CD4-positive, alpha-beta memory T cell (primary cell): ENCODE results near the gene MAPKAPK2. TPM values are rescaled to one million over a fixed set of nuclear protein-coding genes. Genes with fewer than 3 reads are reported as not detected.

Source experiments
- CTCF ChIA-PET: fragments of 350-600 bp; sonication (Branson Sonifier 250); formaldehyde crosslinking; loops from one replicate; lab custom pipeline; 2021; ENCODE audit warnings: inconsistent platforms; ENCODE audit not compliant: partially characterized antibody; lab: Charles Lee
- POLR2A ChIA-PET: fragments of 350-600 bp; sonication (Branson Sonifier 250); formaldehyde crosslinking; loops from one replicate; lab custom pipeline; 2021; ENCODE audit not compliant: partially characterized antibody; lab: Charles Lee
- DNase-seq, 5 donors: peaks; one replicate each; pipeline versions ENCODE4 v3.0.0 to v3.0.0-alpha.2; 2020 to 2022; ENCODE audit warnings: mixed read lengths in 1 of 5
- H3K27ac ChIP-seq: one replicate; pipeline ENCODE4 v1.7.0; 2013; ENCODE audit warnings: low read depth, low read length
- H3K27me3 ChIP-seq: 2 replicates; pipeline ENCODE4 v1.7.0; 2013; ENCODE audit warnings: mild to moderate bottlenecking, low read length, moderate library complexity; ENCODE audit not compliant: insufficient read depth
- H3K36me3 ChIP-seq: 2 replicates; pipeline ENCODE4 v1.7.0; 2013; ENCODE audit warnings: mild to moderate bottlenecking, low read length, moderate library complexity; ENCODE audit not compliant: insufficient read depth
- H3K4me1 ChIP-seq: 2 replicates; pipeline ENCODE4 v1.7.0; 2013; ENCODE audit warnings: mild to moderate bottlenecking, low read length, moderate library complexity; ENCODE audit not compliant: insufficient read depth
- H3K4me3 ChIP-seq, 2 donors: one replicate each; pipeline ENCODE4 v1.7.0; 2013; ENCODE audit warnings: low read length in 2 of 2, mild to moderate bottlenecking in 1 of 2
- H3K9me3 ChIP-seq, 2 donors: one replicate each; pipeline ENCODE4 v1.7.0; 2013; ENCODE audit warnings: low read length in 2 of 2, control low read depth in 1 of 2; ENCODE audit not compliant: control insufficient read depth in 1 of 2
- H3K27ac Mint-ChIP-seq, 7 donors: one replicate each; pipeline ENCODE4 v1.8.0; 2020 to 2021; ENCODE audit warnings: mixed read lengths in 7 of 7, mild to moderate bottlenecking in 6 of 7, inconsistent platforms in 3 of 7, moderate library complexity in 3 of 7
- H3K27me3 Mint-ChIP-seq, 2 donors: one replicate each; pipeline ENCODE4 v1.8.0; 2020 to 2021; ENCODE audit warnings: mixed read lengths in 2 of 2
- H3K36me3 Mint-ChIP-seq, 2 donors: one replicate each; pipeline ENCODE4 v1.8.0; 2020 to 2021; ENCODE audit warnings: mixed read lengths in 2 of 2, inconsistent platforms in 1 of 2, mild to moderate bottlenecking in 1 of 2
- H3K4me1 Mint-ChIP-seq, 4 donors: one replicate each; pipeline ENCODE4 v1.8.0; 2020 to 2021; ENCODE audit warnings: mixed read lengths in 4 of 4, mild to moderate bottlenecking in 1 of 4
- H3K4me3 Mint-ChIP-seq, 8 donors: one replicate each; pipeline ENCODE4 v1.8.0; 2020 to 2021; ENCODE audit warnings: mixed read lengths in 8 of 8, mild to moderate bottlenecking in 7 of 8, moderate library complexity in 6 of 8, inconsistent platforms in 3 of 8
- H3K9me3 Mint-ChIP-seq, 8 donors: one replicate each; pipeline ENCODE4 v1.8.0; 2020 to 2021; ENCODE audit warnings: mixed read lengths in 8 of 8, mild to moderate bottlenecking in 5 of 8, inconsistent platforms in 3 of 8, moderate library complexity in 1 of 8
- intact Hi-C: fragments of 100-400 bp; cut with micrococcal nuclease; formaldehyde crosslinking; loops from one replicate; pipeline ENCODE4 v1.15.1; 2023
- polyA plus RNA-seq, 2 donors: library from polyadenylated mRNA; unstranded; fragments of 300-500 nt; fragmentation: Illumina TruSeq; gene quantifications; one replicate each; pipeline ENCODE4 v1.2.3, GENCODE V29; 2021
- total RNA-seq, 2 experiments: library from RNA; stranded (reverse); gene quantifications; one replicate each; pipeline ENCODE4 v1.2.3, GENCODE V29; 2021

The MAPKAPK2 gene
- total and polyA plus RNA-seq, 4 experiments from 2014 or later, result 1.3 to 72.8 (median 37.8) TPM

DNA sequence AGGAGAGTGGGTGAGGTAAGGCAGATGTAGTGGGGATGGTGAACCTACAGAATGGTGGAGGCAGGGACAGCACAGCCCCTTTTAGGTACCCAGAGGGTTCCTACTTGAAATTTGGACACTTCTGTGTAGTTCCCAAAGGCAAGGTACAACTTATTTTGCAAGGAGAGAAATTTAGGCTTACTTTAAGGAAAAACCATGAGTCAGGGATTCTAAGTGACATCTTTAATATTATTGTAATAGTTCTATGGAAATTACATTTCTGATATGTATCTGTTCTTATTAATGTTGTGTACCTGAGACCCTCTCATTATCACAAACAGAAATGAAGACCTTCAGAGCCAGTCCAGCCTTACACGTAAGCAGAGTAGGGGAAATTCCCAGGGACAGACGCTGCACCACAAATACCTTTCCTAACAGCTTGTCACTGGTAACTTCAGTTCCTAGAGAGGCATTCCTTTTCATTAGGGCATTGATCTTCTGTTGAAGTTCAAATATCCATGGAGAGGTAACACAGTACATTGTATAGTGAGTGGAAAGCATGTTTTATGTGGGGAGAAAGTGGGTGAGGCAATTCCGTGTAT lies 41.5 kb upstream of the MAPKAPK2 start:
- H3K27me3 ChIP-seq, result no peaks in the 10 kb centered on the region
- Mint-ChIP-seq H3K27ac (peak overlapping the region in 1 of 7 donors; percentile 34), H3K36me3 (peaks cover 0 to 1% of the 10 kb centered on the region in 2 donors), H3K27me3 (no peaks in the 10 kb centered on the region), H3K9me3 (no peaks in the 10 kb centered on the region), H3K4me3 (no peak overlapping the region), H3K4me1 (no peaks in the 10 kb centered on the region)
- CTCF ChIA-PET, result no interaction called here
- H3K4me1 ChIP-seq, result no peaks in the 10 kb centered on the region
- intact Hi-C loops, result no loop called here
- H3K4me3 ChIP-seq, result no peak overlapping the region
- no peaks in the 10 kb centered on the region for H3K9me3 ChIP-seq
- POLR2A ChIA-PET, result no interaction called here
- no peak overlapping the region for H3K27ac ChIP-seq
- no peaks in the 10 kb centered on the region for H3K36me3 ChIP-seq
- DNase-seq, result no peak

DNA sequence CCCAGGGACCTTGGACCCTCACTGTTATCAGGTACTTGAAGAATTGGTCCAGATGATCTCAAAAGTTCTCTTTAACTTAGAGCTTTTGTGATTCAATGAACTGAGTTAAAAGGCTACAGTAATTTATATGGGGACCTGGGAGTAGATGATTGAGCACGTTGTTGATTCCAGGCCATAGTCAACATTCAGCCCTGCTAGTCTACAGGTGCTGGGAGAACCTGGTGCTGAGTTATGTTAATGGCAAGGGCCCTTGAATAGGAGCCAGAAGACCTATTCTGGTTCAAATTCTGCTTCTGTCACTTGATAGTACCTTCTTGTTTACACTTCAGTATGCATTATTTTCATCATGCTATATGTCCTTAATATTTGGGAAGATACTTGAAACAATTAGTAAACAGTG lies 38.2 kb upstream of the MAPKAPK2 start:
- no peaks in the 10 kb centered on the region for H3K4me1 Mint-ChIP-seq
- ChIA-PET POLR2A (no interaction called here), CTCF (interaction anchor here (3.2 to 3.3 kb wide), 2 partner anchors 12 to 18 kb away, joined by 12 to 23 read pairs; partner anchors contain the start of gene DYRK3)
- H3K36me3 Mint-ChIP-seq, result peaks cover 0 to 1% of the 10 kb centered on the region in 2 donors
- H3K27ac Mint-ChIP-seq, result no peak overlapping the region
- no peaks in the 10 kb centered on the region for H3K27me3 ChIP-seq
- intact Hi-C loops, result no loop called here
- H3K9me3 Mint-ChIP-seq, result no peaks in the 10 kb centered on the region
- no peak overlapping the region for H3K4me3 Mint-ChIP-seq
- DNase-seq, result no peak
- no peak overlapping the region for H3K27ac ChIP-seq
- no peak overlapping the region for H3K4me3 ChIP-seq
- no peaks in the 10 kb centered on the region for H3K9me3 ChIP-seq
- no peaks in the 10 kb centered on the region for H3K36me3 ChIP-seq
- no peaks in the 10 kb centered on the region for H3K27me3 Mint-ChIP-seq
- no peaks in the 10 kb centered on the region for H3K4me1 ChIP-seq

DNA sequence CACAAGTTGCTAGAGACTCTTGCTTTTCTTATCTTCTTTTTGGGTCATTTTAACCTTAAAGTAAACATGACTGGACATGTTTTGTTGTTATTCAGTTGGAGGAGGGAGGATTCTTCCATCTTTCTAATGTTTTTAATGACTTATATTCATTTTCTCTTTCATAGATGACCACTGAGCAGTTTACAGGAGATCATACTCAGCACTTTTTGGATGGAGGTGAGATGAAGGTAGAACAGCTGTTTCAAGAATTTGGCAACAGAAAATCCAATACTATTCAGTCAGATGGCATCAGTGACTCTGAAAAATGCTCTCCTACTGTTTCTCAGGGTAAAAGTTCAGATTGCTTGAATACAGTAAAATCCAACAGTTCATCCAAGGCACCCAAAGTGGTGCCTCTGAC lies 37.5 kb upstream of the MAPKAPK2 start:
- Mint-ChIP-seq H3K27ac (no peak overlapping the region), H3K9me3 (no peaks in the 10 kb centered on the region), H3K27me3 (no peaks in the 10 kb centered on the region), H3K4me3 (no peak overlapping the region), H3K4me1 (no peaks in the 10 kb centered on the region), H3K36me3 (peaks cover 0 to 1% of the 10 kb centered on the region in 2 donors)
- no peaks in the 10 kb centered on the region for H3K36me3 ChIP-seq
- no peak overlapping the region for H3K27ac ChIP-seq
- intact Hi-C loops, result no loop called here
- no peaks in the 10 kb centered on the region for H3K9me3 ChIP-seq
- no peaks in the 10 kb centered on the region for H3K4me1 ChIP-seq
- ChIA-PET POLR2A (no interaction called here), CTCF (interaction anchor here (1.6 to 3.4 kb wide), 4 partner anchors 12 to 102 kb away, joined by 3 to 27 read pairs (median 8); partner anchors contain the start of genes DYRK3 and EIF2D)
- no peaks in the 10 kb centered on the region for H3K27me3 ChIP-seq
- no peak for DNase-seq
- H3K4me3 ChIP-seq, result no peak overlapping the region

DNA sequence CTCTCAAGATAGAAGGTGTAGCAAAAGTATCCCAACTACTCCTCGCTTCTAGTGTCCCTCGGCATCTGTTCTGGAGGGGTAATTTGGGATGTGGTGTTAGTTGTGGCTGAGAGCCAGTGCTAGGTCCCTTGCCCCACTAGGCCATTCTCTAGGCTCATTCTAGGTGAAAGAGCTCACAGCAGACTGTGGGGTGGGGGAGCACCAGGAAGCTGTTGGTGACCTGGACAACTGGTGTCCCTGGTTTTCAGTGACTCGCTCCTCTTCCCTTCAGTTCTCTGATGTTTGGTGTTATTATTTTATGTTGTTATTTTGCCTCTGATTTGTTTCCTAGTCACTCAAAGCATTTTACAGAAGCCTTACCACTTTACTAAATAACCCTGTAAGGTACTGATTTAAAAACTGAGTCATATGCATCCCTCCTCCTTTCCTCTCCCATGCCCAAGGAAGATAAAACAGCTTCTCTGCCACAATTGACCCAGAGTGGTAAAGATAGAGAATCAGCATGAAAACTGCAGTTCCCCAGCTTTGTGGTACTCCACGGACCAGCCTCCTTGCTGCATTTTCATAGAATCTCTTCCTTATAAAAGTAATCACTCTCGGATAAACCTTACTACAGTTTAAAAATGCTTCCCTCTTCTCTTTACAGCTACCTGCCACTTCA lies 35.3 kb upstream of the MAPKAPK2 start:
- CTCF ChIA-PET, result interaction anchor here (0.6 to 3.4 kb wide), 6 partner anchors 10 to 104 kb away, joined by 3 to 33 read pairs (median 6); partner anchors contain the start of gene DYRK3
- Histone ChIP-seq H3K27me3 (no peaks in the 10 kb centered on the region), H3K4me1 (no peaks in the 10 kb centered on the region), H3K4me3 (no peak overlapping the region), H3K27ac (no peak overlapping the region), H3K36me3 (no peaks in the 10 kb centered on the region), H3K9me3 (no peaks in the 10 kb centered on the region)
- intact Hi-C loops, result no loop called here
- no peak for DNase-seq
- H3K27me3 Mint-ChIP-seq, result no peaks in the 10 kb centered on the region
- no peak overlapping the region for H3K4me3 Mint-ChIP-seq
- H3K4me1 Mint-ChIP-seq, result no peaks in the 10 kb centered on the region
- peaks cover 0 to 1% of the 10 kb centered on the region in 2 donors for H3K36me3 Mint-ChIP-seq
- POLR2A ChIA-PET, result no interaction called here
- H3K9me3 Mint-ChIP-seq, result no peaks in the 10 kb centered on the region
- peak overlapping the region in 2 of 7 donors; percentile 6 to 20 for H3K27ac Mint-ChIP-seq

DNA sequence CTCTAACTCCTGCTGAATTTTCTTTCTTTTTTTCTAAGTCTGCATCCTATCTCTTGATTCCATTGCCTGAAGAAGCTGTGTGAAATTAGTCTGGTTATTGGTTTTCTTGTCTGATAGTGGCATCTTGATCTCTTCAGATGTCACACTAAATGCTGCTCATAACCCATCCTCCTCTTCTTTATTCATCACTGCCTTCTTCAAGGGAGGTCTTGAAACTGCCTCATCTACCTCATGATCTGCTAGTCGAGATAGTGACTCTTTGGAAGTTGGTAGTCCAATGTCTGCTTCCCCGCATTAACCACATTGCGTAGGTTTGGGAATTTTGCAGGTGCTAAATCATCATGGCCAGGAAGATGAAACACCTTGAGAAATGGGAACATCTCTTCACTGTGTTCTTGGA lies 33.7 kb upstream of the MAPKAPK2 start:
- Mint-ChIP-seq H3K9me3 (no peaks in the 10 kb centered on the region), H3K27me3 (no peaks in the 10 kb centered on the region), H3K4me1 (no peaks in the 10 kb centered on the region), H3K27ac (peak overlapping the region in 2 of 7 donors; percentile 28 to 35), H3K36me3 (peaks cover 0 to 1% of the 10 kb centered on the region in 2 donors), H3K4me3 (no peak overlapping the region)
- intact Hi-C loops, result no loop called here
- no peak for DNase-seq
- Histone ChIP-seq H3K27me3 (no peaks in the 10 kb centered on the region), H3K27ac (no peak overlapping the region), H3K4me3 (no peak overlapping the region), H3K4me1 (no peaks in the 10 kb centered on the region), H3K36me3 (no peaks in the 10 kb centered on the region), H3K9me3 (no peaks in the 10 kb centered on the region)
- ChIA-PET CTCF (interaction anchor here (3.0 kb wide), 1 partner anchor 13 kb away, joined by 14 read pairs; no protein-coding TSS in a partner anchor), POLR2A (no interaction called here)

DNA sequence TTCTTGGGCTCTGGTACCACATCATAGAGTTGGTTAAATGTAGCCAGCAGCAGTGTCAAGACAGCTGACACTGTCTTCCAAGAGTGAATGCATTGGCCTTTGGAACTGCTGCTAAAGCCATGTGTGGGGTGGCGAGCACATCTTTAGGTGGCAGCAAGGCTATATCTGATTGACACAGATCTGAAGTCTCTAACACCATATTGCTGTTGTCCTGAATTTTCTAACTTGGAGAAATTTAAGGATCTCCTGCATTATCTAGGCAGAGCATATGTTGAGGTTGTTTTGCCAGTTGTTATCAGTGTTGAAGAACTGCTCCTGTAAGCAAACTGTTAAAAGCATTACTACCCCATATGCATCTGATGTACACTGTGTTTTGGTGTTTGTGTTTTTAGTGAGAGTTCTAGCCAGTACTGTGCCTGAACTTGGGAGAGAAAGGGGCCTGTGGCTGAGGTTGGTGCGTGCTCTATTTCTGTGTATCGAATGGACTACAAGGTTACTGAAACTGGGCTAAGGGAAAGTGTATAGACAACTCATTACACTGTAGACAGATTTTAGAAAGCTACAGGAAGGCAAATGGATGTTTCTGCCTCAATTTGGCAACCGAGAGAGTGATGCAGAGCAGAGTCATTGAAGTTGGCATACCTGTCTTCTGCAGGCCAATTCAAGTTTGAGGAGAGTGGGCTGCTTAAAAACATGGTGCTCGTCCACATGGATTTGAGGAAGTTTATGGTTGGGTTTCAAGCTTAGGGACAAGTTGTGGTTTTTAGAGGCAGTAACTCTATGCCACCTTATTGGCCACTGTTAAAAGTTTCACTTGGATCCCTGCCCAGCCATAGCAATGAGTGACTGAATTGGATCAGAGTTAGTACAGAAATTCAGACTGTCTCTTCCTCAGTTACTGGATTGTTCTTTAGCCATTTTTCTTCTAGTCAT lies 32.5 kb upstream of the MAPKAPK2 start:
- Histone ChIP-seq H3K4me3 (no peak overlapping the region), H3K36me3 (no peaks in the 10 kb centered on the region), H3K9me3 (no peaks in the 10 kb centered on the region), H3K4me1 (no peaks in the 10 kb centered on the region), H3K27me3 (no peaks in the 10 kb centered on the region), H3K27ac (no peak overlapping the region)
- H3K27ac Mint-ChIP-seq, result no peak overlapping the region
- peaks cover 0 to 1% (median 0%) of the 10 kb centered on the region in 8 donors for H3K9me3 Mint-ChIP-seq
- intact Hi-C loops, result no loop called here
- ChIA-PET POLR2A (no interaction called here), CTCF (interaction anchor here (3.0 kb wide), 1 partner anchor 12 kb away, joined by 14 read pairs; no protein-coding TSS in a partner anchor)
- H3K4me3 Mint-ChIP-seq, result no peak overlapping the region
- H3K4me1 Mint-ChIP-seq, result no peaks in the 10 kb centered on the region
- H3K27me3 Mint-ChIP-seq, result peaks cover 0 to 3% of the 10 kb centered on the region in 2 donors
- no peak for DNase-seq
- H3K36me3 Mint-ChIP-seq, result no peaks in the 10 kb centered on the region
